SKM-1 (cell line): ENCODE results near the gene LRP2.
"Not testable (repeated sequence)": the region's sequence is repeated elsewhere in the genome, so short reads cannot be mapped to it uniquely, and the experiment has no call there.

ENCODE experiments used
- DNase-seq: peaks from one replicate; lab custom pipeline; 2025; ENCODE audit not compliant: unreplicated experiment; lab: John Stamatoyannopoulos, UW

LRP2 gene

GRCh38 chr2:169348321-169349024, 13.9 kb downstream of the LRP2 start:
- DNase-seq = no peak

- DNase-seq = no peak
Measured at GRCh38 chr2:169345486-169346437, 16.6 kb downstream of the LRP2 start.

GRCh38 chr2:169344736-169345485, 17.4 kb downstream of the LRP2 start:
- DNase-seq = no peak

DNA sequence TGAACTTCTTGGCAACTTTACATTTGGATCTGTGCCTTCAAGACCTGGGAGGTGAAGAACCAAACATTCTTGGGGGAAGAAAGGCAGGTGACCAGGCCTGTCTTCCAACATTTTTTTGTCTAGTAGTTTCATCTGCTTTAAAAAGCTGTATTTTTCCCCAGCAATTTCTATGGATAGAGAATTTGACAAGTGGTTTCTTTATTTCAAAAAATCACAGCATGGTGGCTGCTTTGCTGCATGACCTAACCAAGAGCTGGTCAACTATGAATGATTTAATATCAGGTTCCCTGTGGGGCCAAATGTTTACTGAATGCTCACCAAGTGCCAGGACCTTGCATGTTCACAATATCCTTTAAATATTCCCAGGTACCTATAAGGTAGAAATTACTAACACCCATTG, 19.1 kb downstream of the LRP2 start:
- no peak for DNase-seq

DNA sequence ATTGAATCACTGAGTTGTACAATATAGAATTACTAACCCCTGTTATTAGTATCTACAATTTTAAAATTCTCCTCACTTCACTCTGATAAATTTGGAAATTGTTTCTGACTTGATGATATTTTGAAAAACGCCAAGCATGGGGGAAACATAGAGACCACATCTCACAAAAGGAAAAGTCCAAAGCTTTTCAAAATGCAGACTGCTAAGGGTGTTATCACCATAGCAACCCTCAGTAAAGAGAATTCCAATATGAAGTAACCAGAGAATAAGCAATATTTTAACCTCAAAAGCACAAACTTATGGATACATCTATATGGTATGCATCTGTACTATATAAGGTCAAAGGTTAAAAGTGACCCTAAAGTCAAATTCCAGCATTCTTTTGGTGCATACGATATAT, 22.7 kb downstream of the LRP2 start:
- no peak for DNase-seq

DNA sequence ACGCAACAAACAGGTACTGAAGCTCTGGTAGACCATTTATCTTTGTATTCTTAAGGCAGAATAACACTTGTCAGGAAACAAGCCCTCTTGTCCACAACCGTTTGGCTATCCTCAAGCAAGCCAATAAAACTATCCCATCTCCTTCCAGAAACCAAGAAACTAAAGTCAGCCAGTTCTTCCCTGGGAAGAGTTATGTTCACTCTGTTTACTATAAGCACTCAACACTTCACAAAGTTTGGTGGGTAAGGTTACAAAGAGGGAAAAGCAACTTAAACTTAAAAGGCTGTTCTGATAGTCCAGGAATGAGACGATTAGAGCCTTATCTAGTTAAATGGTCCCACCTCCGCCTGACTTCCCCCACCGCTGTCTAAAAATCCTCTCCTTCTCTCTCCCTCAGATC, 25.6 kb downstream of the LRP2 start:
- DNase-seq = no peak

DNA sequence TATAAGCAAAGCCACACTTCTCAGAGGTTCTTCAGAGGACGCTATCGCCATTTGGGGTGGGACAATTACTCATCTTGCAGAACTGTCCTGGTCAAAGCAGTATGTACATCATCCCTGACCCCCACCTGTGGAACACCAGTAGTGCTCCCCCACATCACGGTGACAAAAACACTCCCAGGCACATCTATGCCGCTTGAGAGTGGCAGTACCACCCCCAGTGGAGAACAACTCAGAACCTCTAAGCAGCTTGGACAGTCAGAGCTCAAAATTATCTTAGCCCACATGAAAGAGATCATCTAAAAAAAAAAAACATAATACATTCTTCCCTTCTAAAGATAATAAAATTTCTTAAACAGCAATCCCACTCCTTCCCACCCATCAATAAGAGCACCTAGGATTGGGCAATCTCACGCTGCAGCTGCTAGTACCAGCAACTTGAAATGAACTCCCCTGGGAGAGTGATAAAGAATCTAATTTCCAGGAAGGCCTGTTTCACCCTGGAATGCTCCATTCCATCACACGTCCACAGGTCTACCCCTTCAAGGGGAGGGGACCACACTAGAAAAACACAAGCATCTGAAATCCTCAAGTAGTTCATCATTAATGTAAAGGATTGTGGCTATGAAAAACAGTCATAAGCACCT, 31.7 kb downstream of the LRP2 start:
- no peak for DNase-seq

DNA sequence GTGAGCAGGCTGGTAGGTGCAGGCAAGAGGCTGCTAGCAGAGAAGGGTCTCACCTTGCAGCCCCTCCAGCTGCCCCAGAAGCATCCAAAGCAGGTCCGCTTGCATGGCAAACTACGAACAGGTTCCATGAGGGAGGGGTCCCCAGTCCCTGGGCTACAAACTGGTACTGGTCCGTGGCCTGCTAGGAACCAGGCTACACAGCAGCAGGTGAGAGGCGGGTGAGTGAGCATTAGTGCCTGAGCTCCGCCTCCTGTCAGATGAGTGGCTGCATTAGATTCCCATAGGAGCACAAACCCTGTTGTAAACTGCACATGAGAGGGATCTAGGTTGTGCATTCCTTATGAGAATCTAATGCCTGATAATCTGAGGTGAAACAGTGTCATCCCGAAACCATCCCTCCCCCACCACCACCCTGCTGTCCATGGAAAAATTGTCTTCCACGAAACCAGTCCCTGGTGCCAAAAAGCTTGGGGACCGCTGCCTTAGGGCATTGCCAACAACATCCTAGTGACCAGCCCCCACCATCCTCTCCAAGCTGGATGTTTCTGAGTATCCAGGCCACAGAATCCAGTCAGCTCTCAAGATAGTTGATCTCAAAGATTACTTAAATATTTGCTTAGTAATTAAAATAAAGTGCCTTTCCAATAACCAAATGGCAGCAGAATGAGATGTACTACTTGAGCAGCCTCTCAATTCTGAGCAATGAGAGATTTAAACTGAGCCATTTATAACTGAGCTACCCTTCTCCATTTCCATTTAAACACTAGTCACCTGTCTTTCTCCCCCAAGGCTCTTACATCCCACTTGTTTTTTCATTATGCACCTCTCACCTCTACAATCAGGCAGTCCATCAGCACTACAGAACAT, 32.4 kb downstream of the LRP2 start:
- DNase-seq = no peak

DNA sequence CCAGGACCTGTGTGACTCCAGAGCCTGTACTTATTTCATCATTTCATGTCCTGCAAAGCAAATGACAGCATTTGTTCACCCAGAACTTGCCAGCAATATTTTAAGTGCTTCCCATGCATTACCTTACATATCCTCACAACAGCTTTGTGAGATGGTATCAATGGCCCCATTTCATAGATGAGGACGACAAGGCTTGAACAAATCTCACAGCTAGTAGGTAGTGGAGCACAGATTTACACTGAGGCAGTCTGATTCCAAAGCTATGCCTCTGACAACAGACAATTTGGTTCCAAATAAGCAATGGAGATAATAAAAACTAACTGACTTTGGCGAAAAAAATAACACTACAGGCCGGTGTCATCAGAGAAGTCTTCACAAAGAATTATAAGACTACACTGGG, 33.5 kb downstream of the LRP2 start:
- no peak for DNase-seq

DNA sequence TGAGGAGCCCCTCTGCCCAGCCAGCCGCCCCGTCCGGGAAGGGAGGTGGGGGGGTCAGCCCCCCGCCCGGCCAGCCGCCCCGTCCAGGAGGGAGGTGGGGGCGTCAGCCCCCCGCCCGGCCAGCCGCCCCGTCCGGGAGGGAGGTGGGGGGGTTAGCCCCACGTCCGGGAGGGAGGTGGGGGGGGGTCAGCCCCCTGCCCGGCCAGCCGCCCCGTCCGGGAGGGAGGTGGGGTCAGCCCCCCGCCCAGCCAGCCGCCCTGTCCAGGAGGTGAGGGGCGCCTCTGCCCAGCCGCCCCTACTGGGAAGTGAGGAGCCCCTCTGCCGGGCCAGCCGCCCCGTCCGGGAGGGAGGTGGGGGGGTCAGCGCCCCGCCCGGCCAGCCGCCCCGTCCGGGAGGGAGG, 34.5 kb downstream of the LRP2 start:
- DNase-seq = not testable (repeated sequence)

DNA sequence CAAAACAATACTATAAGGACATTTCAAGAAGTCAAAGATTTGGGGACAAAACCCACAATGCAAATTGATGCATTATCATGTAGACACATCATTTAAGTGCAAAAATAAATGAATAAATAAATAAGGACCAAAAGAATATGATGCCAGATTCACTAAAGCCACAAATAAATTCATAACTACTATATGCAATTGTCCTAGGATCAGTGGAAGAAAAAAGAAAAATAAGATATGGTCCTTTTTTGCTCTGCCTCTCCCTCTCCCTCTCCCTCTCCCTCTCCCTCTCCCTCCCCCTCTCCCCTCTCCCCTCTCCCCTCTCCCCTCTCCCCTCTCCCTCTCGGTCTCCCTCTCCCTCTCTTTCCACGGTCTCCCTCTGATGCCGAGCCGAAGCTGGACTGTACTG, 36.4 kb downstream of the LRP2 start:
- DNase-seq = not testable (repeated sequence)

- no peak for DNase-seq
Measured at GRCh38 chr2:169324581-169325260, 37.6 kb downstream of the LRP2 start.

GRCh38 chr2:169323841-169324240, 38.5 kb downstream of the LRP2 start:
- DNase-seq = no peak

DNA sequence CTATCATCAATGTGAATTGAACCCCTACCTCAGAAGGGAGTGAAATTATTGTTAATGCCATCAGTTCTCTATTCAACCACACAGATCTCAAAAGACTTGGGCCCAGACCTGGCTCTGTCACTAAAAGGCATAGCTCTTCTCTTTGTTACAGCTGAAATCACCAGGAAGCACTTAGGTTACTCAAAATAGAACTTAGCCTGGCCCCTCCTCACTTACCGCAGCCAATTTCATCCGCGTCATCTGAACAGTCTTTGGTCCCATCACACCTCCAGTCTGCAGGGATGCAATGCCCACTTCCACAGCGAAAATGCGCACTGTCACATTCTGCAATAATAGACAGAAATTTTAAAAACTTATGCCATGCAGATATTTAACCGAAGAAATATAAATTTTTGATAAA, 41.8 kb downstream of the LRP2 start:
- no peak for DNase-seq

GRCh38 chr2:169315357-169315756, 47.0 kb downstream of the LRP2 start:
- DNase-seq = no peak

DNA sequence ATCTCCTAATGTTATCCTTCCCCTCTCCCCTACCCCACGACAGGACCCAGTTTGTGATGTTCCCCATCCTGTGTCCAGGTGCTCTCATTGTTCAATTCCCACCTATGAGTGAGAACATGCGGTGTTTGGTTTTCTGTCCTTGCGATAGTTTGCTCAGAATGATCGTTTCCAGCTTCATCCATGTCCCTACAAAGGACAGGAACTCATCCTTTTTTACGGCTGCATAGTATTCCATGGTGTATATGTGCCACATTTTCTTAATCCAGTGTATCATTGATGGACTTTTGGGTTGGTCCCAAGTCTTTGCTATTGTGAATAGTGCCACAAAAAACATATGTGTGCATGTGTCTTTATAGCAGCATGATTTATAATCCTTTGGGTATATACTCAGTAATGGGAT, 54.0 kb downstream of the LRP2 start:
- DNase-seq = not testable (repeated sequence)

- DNase-seq = not testable (repeated sequence)
Measured at GRCh38 chr2:169304689-169305088, 57.6 kb downstream of the LRP2 start.

GRCh38 chr2:169303579-169304305, 58.6 kb downstream of the LRP2 start:
- DNase-seq = no peak

DNA sequence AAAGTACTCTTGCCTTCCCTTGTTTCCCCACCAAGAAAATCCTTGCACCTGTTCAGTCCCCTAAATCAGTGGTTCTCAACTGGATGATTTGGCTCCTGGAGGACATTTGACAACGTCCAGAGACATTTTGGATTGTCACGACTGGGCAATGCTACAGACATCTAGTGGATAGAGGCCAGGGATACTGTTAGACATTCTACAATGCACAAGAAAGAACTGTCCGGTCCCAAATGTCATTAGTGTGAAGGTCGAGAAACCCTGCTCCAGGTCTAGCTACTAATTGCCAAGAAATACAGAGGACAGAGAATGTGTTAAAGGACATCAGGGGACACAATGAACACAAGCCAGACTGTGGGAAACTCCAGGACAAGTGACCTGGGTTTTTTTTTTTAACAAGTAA, 60.0 kb downstream of the LRP2 start:
- no peak for DNase-seq
